DOHH2 (cell line): ENCODE data around the gene EIF2B2.

ENCODE experiments used
- EZH2phosphoT487 ChIP-seq: fragments of 200-600 bp; sonication (generic); IDR thresholded peaks from 2 replicates; pipeline ENCODE4 v1.6.1; 2017; ENCODE audit warnings: borderline replicate concordance, mild to moderate bottlenecking, antibody characterized with exemption, low read length, moderate library complexity, mixed read lengths
- TF ChIP-seq, protein P1 (sequence below): fragments of 200-600 bp; sonication (generic); IDR thresholded peaks from one replicate; pipeline ENCODE4 v1.5.1; 2014; ENCODE audit warnings: antibody characterized with exemption, mild to moderate bottlenecking, low read depth, low read length; ENCODE audit not compliant: poor library complexity, severe bottlenecking

DNA sequence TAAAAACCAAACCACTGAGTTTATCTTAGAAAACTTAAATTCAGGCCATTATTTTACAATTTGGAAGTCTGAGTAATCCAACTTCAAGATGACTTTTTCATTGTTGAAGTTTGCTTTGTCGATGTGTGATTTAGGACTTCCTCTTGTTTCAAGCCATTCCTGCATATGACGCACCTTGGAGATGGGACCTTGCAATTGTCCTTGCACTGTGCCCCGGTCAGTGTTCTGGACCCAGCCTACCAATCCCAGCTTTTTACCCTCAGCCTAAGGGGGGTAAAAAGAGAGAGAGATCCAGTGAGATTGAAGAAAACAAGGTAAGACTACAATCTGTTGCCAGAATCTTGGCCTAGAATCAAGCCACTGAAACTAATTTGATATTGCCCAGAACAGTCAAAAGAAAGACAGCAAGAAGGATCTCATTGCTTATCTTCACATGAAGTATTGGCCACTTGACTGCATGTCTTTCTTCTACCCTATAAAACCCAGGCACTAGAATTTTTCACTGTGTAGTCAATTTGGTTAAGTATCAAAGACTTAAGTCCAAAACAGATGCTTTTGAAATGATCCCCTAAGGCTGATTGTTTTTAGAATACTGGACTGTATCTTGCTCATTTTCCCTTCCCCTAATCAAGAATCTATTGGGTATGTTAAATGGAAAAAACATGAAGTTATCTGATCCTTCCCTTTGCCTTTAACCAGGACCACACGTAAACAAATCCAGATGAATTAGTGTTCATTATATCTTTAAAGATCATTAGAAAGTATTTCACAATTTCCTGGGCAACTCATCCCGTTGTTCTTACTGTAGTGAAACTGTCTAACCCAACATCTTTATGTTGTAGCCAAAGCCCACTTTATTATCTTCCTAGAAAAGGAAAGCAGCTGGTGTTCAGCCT lies 50.9 kb downstream of the EIF2B2 start:
- TF ChIP-seq, protein P1, sequence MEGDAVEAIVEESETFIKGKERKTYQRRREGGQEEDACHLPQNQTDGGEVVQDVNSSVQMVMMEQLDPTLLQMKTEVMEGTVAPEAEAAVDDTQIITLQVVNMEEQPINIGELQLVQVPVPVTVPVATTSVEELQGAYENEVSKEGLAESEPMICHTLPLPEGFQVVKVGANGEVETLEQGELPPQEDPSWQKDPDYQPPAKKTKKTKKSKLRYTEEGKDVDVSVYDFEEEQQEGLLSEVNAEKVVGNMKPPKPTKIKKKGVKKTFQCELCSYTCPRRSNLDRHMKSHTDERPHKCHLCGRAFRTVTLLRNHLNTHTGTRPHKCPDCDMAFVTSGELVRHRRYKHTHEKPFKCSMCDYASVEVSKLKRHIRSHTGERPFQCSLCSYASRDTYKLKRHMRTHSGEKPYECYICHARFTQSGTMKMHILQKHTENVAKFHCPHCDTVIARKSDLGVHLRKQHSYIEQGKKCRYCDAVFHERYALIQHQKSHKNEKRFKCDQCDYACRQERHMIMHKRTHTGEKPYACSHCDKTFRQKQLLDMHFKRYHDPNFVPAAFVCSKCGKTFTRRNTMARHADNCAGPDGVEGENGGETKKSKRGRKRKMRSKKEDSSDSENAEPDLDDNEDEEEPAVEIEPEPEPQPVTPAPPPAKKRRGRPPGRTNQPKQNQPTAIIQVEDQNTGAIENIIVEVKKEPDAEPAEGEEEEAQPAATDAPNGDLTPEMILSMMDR: no peak
- TF ChIP-seq EZH2phosphoT487: no peak
